Stimulated activated CD4-positive, alpha-beta T cell treated with anti-CD3 and anti-CD28 coated beads, Interleukin-1b, Interleukin-23, amount 100 ng/mL, for 24 hours (primary cell): ENCODE measurements around the gene ZNF451.
"Not testable (repeated sequence)": the region's sequence is repeated elsewhere in the genome, so short reads cannot be mapped to it uniquely, and the experiment has no call there.

Experiments used
- DNase-seq, 4 experiments: peaks; one replicate each; pipeline ENCODE4 v3.0.0-alpha.2; 2020; ENCODE audit warnings: low read depth in 4 of 4, low spot score in 1 of 4

Gene ZNF451

GRCh38 chr6:57089265-57089664 lies 723 bp upstream of the ZNF451 start:
- no peak for DNase-seq

DNA sequence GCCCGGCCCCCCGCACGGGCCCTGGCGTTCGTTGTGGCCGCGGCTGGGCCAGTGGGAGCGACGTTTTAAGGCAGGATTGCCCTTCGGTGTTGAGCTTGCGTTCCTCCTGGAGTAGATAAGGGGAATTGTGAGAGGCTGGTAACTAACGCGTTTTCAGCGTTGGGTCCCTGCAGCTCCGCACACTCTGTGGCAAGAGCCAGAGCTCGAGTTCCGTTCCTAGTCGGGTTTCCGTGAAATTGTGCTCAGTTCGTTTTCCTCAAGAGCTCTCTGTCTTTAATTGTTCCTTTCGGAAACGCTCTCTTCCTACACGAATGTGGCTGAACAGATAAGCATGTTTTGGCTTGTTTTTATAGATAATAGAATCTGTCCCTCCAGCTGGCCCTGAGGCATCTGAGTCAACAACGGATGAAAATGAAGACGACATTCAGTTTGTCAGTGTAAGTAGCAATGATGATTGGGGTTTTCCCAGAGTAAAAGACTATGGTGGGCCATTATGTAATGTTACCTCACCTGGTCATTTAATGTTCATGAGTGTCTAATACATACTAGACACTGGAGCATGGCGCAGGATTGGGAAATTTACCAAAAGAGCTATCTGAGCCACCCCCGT lies 575 bp downstream of the ZNF451 start:
- DNase-seq: not testable (repeated sequence)

DNA sequence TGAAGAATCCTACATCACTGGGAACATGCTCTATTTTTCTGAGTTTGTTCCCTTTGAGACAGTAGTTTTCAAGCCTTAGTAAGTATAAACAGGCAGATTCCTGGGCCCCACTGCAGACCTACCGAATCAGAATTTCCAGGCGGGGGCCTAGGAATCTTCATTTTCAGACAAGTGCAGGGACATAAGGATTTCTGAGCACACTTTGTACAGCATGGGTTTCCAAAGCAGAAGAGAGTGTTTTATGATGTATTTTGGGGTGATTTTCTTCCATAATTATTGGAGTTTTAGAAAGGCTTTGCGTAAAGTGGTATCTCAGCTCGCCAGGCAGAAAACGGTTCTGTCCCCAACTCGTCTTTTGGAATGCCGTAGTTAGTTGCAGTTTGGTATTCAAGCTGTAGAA lies 1.4 kb downstream of the ZNF451 start:
- DNase-seq: not testable (repeated sequence)

DNA sequence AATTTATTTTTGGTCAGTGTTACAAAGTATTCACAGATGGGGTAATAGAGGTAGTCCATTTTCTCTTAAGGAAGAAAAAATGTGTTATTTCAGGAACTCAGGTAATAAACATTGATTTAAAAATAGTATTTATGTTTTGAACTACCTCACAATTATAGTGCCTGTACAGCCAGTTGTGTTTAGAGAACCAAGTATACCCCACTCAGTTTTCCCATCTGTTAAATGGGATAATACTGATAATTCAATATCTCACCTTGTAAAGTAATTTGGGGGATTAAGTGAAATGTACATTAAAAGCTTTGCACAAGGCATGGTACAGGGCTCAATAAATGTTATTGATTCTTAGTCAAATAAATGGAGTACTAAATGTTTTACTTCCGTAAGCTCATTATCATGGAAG lies 4.7 kb downstream of the ZNF451 start:
- DNase-seq: no peak

- DNase-seq: no peak
Measured at GRCh38 chr6:57097596-57097995, 7.6 kb downstream of the ZNF451 start.

- DNase-seq: no peak
Measured at GRCh38 chr6:57102976-57103375, 13.0 kb downstream of the ZNF451 start.

- DNase-seq: no peak
Measured at GRCh38 chr6:57104336-57104735, 14.3 kb downstream of the ZNF451 start.

DNA sequence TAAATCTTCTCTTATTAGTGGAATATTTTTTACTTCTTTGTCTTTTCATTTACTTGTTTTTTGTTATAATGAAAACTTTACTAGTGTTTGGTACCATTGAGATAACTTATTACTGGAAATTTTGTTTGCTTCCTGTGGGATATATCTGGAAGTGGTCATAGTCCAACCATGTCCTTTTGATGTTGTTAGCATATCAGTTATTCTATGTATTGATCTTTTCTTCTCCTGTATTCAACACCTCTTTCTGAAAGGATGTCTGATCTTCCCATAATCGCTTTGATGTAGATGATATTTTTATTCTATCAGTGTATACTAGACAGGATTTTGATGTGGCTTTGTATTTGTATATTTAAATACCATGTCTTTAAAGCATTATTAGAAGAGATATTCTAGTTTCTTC lies 17.0 kb downstream of the ZNF451 start:
- DNase-seq: no peak

DNA sequence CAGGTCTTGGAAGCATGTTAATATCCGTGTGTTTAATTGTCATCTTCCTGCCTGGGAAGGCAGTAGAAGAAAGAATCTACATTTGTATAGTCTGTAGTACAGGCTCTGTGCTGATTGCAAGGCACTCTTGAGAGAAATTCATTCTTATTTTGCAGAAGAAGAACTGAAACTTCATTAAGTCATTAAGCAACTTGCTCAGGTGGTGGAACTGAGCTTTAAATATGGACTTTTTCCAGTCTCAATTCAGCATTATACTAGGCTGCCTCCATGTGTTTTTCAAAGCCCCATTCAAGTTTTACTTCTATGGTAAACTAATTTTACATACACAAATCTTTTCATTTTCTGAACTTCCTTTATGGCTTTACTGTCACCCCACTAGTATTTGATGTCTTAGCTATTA lies 18.7 kb downstream of the ZNF451 start:
- no peak for DNase-seq

DNA sequence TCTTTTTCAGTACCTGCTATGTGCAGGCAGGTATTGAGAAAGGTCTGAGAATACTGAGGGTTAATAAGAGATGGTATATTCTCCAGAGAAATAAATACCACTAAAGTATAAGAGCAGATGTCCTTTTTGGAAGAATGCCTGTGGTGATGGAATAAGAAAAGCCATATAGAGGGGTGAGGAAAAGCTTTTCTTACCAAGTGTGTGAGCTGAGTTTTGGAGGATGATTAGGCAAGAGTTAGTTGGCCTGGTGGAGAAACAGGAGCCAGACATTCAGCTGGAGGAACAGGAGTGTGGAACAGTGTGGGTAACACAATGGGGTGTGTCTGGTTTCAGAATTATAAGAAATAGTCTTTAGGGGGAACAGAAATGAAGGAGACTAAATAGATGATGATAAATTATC lies 19.9 kb downstream of the ZNF451 start:
- no peak for DNase-seq

GRCh38 chr6:57113105-57113504 lies 23.1 kb downstream of the ZNF451 start:
- DNase-seq: no peak

DNA sequence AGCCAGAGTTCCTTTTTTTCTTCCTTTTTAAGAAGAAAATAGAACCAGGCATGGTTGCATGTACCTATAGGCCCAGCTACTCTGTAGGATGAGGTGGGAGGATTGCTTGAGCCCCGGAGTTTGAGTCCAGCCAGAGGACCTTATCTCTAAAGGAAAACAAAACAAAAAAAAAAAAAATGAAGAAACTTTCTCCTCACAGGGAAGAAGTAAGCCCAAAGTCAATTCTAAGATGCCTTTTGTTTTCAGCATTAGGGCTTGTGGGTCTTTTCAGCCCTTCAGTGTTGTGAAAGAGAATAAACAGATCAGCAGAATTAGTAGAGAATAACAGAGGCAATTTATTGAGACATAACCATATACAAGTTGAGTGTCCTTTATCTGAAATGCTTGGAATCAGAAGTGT lies 26.8 kb downstream of the ZNF451 start:
- no peak for DNase-seq

- DNase-seq: no peak
Measured at GRCh38 chr6:57117796-57118195, 27.8 kb downstream of the ZNF451 start.

GRCh38 chr6:57123111-57123510 lies 33.1 kb downstream of the ZNF451 start:
- no peak for DNase-seq

DNA sequence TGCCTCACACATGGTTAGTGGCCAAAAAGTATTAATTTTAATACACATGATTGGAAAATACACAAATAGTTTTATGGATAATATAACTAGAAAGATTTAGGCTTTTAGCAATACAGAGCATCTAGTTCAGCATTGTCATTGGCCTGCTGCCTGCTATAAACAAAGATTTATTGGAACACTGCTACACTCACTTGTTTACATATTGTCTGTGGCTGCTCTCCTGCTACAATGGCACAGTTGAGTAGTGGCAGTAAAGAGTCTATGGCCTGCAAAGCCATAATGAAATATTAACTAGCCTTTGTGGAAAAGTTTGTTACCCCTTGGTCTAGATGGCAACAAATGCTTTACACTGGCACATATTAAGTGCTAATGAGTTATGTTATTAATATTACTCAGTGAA lies 37.8 kb downstream of the ZNF451 start:
- DNase-seq: no peak

DNA sequence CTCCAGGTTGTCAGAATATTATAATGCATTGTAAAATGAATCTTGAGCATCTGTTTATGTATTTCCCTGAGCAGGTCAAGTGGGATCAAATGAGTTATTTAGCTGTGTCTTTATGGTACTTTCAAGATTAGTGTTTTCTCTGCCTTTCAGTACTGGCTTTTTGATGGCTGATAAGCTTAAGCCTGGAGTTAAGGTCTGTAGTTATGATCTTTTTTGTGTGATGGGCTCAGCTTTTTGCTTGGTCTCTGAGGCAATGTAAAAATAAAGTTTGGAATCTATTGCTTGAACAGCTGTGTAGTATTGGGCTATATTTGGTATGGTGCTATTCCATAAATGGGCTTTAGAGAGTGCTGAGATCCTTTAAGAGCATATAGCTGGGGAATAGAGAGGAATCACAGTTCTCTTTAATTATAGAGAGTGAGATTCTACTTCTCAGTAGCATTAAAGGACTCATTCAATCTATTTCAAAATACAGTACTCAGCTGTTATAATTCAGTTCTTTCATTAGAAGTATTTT lies 40.7 kb downstream of the ZNF451 start:
- no peak for DNase-seq

GRCh38 chr6:57134954-57135353 lies 45.0 kb downstream of the ZNF451 start:
- no peak for DNase-seq

DNA sequence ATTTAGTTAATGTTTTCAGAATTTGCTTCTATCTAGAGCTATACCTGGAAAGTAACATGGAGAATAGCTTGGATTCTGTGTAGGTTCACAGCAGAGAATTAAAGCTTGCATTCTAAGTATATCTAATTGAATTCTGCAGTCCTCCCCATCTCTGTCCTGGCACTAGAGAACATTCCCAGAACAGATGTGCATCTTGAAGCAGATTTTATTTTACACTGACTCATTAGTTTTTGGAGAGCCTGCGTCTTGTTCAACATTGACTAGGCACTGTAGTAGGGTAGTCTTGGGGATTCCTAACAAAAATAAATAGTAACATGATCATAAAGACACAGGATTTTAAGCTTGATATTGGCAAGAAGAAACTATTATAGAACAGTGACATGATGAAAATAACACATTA lies 45.9 kb downstream of the ZNF451 start:
- DNase-seq: no peak

GRCh38 chr6:57137350-57137749 lies 47.4 kb downstream of the ZNF451 start:
- DNase-seq: no peak

GRCh38 chr6:57138026-57138425 lies 48.0 kb downstream of the ZNF451 start:
- DNase-seq: no peak

- DNase-seq: no peak
Measured at GRCh38 chr6:57141451-57142177, 51.6 kb downstream of the ZNF451 start.

DNA sequence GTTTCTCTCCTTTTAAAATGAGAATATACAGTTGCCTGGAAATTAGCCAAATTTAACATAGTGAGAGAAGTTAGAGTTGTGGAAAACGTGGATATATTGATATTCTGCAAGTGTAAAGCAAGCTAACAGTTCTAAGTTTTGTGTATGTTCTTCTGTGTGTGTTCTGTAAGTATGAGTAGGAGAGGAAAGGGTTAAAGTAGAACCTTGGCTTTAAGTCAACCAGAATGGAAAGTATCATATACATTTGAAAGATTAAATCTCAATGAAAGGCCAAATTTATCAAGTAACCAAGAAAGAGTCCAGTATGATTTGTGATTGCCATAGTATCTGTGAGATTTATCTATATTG lies 52.2 kb downstream of the ZNF451 start:
- no peak for DNase-seq

DNA sequence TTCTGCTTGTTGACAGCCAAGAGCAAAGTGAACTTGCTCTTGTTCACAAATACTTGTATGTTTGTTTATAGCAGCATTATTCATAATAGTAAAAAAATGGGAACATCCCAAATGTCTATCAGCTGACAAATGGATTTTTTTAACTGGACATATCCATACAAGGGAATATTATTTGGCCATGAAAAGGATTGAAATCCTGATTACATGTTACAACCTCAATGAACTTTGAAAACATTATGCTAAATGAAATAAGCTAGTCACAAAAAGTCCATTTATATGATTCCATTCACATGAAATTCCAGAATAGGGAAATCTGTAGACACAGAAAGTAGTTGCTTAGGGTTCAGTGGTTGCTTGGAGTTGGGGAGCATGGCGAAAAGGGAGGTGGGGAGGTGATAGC lies 53.7 kb downstream of the ZNF451 start:
- DNase-seq: no peak
